Activated naive CD8-positive, alpha-beta T cell treated with anti-CD3 and anti-CD28 coated beads, Interleukin-2, amount 50 U/mL, for 24 hours (primary cell): ENCODE measurements around the gene ZNF516.
A peak's percentile ranks its signal among the peaks of the same experiment; 100 is the strongest.

Experiments
- ATAC-seq: fragments of 150-1000 bp; cut with Tn5 transposase; one replicate; pipeline ENCODE4 v1.10.0; 2021
- DNase-seq: peaks from one replicate; pipeline ENCODE4 v3.0.0; 2021
- H3K27ac Mint-ChIP-seq: one replicate; pipeline ENCODE4 v1.8.0; 2021; ENCODE audit warnings: mild to moderate bottlenecking, mixed read lengths
- H3K27me3 Mint-ChIP-seq: one replicate; pipeline ENCODE4 v1.8.0; 2021; ENCODE audit warnings: mixed read lengths
- H3K36me3 Mint-ChIP-seq: one replicate; pipeline ENCODE4 v1.8.0; 2021; ENCODE audit warnings: low read depth, mixed read lengths
- H3K4me1 Mint-ChIP-seq: one replicate; pipeline ENCODE4 v1.8.0; 2021; ENCODE audit warnings: mixed read lengths
- H3K4me3 Mint-ChIP-seq: one replicate; pipeline ENCODE4 v1.8.0; 2021; ENCODE audit warnings: mild to moderate bottlenecking, moderate library complexity, mixed read lengths
- H3K9me3 Mint-ChIP-seq: one replicate; pipeline ENCODE4 v1.8.0; 2021; ENCODE audit warnings: mixed read lengths

The ZNF516 gene

DNA sequence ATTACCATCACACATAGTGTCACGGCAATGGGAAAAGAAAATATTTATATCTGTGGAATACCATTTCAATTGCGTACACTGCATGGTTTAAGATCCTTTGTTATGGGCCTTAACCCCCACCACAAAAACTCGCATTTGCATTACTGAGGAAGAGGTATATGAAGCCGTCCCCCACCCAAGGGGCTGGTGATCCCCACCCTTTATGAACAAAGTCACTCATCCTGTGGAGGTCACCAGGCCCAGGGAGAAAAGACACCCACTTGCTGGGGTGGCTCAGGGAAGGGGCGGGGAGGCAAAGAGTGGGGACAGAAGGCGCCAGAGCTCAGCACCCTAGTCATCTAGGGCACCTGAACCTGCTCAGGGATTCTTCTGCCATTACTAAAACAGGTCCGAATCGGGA lies 133.8 kb downstream of the ZNF516 start:
- no peak overlapping the region for H3K4me3 Mint-ChIP-seq
- H3K27me3 Mint-ChIP-seq: no peaks in the 10 kb centered on the region
- H3K27ac Mint-ChIP-seq: no peak overlapping the region
- no peaks in the 10 kb centered on the region for H3K9me3 Mint-ChIP-seq
- peaks cover 8% of the 10 kb centered on the region for H3K36me3 Mint-ChIP-seq
- H3K4me1 Mint-ChIP-seq: peaks cover 29% of the 10 kb centered on the region
- ATAC-seq: no peak
- DNase-seq: no peak

DNA sequence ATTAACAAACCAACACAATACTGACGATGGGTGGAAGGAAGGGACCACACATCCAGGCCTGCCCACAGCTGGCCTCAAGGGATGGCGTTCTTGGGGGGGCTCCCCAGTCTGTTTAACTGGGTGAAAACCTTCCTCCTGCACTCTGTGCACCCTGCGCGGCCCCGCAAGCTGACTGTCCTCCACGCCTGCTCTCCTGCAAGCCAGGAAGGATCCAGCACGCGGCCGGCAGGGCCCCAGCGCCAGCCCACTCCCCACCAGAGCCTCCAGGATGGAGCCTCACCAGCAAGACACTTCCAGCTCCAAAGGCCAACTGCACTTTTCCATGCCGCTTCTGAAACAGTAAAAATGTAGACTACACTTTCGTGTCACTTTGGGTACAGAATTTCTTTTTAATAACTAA lies 135.1 kb downstream of the ZNF516 start:
- H3K27ac Mint-ChIP-seq: no peak overlapping the region

DNA sequence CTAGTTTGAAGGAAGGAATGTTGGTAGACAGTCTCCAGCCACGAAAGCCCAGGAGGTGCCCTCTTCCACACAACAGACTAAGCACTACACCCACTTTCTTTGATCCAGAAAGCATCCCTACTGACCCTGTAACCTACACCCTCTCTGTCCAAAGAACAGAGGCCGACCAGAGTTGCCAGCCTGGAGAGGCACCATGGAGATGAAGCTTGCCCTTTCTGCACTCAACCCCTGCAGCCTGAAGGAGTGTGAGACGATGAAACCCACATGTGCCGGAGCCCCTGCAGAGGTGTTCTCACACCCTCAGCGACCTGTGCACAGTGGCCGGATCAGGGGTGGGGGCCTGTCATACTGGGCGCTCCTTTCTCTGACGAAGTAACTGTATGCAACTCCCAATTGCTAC lies 136.3 kb downstream of the ZNF516 start:
- Mint-ChIP-seq H3K27ac (no peak overlapping the region), H3K4me1 (peaks cover 7% of the 10 kb centered on the region), H3K4me3 (no peak overlapping the region), H3K36me3 (peaks cover 12% of the 10 kb centered on the region), H3K27me3 (no peaks in the 10 kb centered on the region), H3K9me3 (peaks cover 7% of the 10 kb centered on the region)
- DNase-seq: no peak
- ATAC-seq: no peak

More for the DNA sequence above, 135.1 kb downstream of the ZNF516 start:
- Mint-ChIP-seq H3K27me3 (no peaks in the 10 kb centered on the region), H3K36me3 (peaks cover 7% of the 10 kb centered on the region), H3K4me3 (no peak overlapping the region), H3K9me3 (no peaks in the 10 kb centered on the region), H3K4me1 (peaks cover 18% of the 10 kb centered on the region)
- DNase-seq (no peak), ATAC-seq (no peak)

DNA sequence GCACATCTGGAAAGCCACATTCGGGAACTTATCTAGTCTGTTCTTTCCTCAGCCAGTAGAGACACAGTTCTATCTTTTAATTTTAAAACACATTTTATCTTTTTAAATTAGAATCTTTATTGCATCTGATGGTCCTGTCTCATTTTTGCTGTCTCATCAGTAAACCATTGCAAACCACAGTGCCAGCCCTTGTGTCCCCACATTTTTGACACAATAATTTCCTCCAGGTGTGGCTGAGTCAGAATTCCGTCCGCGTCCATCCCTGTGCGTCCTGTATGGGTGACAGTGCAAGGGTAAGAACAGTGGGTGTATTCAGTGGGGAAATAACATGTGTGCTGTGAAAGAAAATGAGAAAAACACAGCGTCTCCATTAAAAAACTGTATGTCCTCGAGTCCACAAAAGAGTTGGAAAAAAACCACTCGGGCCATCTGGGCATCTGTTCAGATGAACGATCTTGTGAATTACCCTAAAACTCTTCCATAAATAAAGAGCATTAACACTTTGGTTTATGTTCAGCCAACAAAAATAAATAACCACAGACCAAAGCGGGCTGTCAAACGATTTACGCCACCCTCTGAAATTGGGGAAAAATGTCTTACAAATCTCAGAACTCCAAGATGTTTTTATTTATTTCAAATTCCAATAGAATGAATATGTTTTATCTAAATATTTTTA lies 137.3 kb downstream of the ZNF516 start:
- Mint-ChIP-seq H3K27me3 (no peaks in the 10 kb centered on the region), H3K4me3 (no peak overlapping the region), H3K4me1 (no peaks in the 10 kb centered on the region), H3K36me3 (peaks cover 12% of the 10 kb centered on the region), H3K27ac (no peak overlapping the region), H3K9me3 (peaks cover 7% of the 10 kb centered on the region)
- ATAC-seq (no peak), DNase-seq (no peak)

DNA sequence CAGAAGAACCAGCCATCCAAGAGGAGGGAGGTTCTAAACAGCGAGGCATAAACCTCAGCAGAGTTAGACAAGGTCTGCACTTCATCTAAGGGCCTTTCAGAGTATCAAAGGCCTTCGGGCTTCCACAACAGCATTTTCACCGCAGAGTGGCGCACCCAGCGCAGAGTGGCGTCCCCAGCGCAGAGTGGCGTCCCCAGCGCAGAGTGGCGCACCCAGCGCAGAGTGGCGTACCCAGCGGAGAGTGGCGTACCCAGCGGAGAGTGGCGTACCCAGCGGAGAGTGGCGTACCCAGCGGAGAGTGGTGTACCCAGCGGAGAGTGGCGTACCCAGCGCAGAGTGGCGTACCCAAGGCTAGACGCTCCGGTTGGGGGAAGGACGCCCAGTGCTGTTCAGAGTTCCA lies 137.9 kb downstream of the ZNF516 start:
- Mint-ChIP-seq H3K4me1 (no peaks in the 10 kb centered on the region), H3K36me3 (peaks cover 12% of the 10 kb centered on the region), H3K27me3 (no peaks in the 10 kb centered on the region), H3K27ac (no peak overlapping the region), H3K4me3 (no peak overlapping the region), H3K9me3 (peaks cover 7% of the 10 kb centered on the region)
- DNase-seq: no peak
- ATAC-seq: no peak

DNA sequence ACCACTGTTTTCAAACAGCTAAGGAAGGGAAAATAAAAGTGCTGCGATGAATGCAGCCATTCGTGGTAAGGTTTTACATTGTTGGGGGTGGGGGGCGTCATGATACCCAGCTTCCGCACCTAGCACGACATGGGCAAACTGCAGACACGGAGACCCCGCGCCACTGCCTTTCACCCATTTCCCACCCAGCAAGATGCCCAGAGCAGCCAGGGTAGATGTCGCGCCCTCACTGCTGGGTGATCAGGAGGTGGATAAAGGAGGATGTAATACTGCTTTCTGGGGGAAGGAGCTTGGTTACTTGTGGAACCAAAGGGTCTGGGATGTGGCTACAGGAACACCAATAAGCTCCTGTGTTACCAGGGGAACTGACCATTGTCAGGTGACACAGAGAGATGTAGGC lies 138.4 kb downstream of the ZNF516 start:
- ATAC-seq (no peak), DNase-seq (no peak)
- H3K27me3 Mint-ChIP-seq: no peaks in the 10 kb centered on the region
- H3K4me3 Mint-ChIP-seq: no peak overlapping the region
- H3K9me3 Mint-ChIP-seq: peaks cover 7% of the 10 kb centered on the region
- no peaks in the 10 kb centered on the region for H3K4me1 Mint-ChIP-seq
- H3K27ac Mint-ChIP-seq: no peak overlapping the region
- peaks cover 12% of the 10 kb centered on the region for H3K36me3 Mint-ChIP-seq

DNA sequence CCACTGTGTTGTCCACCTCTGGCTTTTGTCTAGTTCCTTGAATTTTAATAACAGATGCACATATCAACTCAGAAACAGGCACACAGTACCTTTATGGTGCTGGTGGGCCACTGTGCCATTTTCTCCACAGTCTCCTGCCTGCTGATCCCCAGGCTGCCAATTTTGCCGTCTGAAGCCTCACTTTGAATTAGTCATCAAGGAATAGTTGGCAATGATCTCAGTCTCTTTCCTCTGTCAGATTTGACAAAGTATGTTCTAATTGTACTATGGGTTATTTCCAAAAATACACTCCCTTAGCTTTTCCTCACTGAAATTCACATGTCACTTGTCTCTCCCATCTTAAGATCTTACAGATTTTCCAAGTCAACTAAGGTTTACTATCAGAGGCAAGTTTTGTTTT lies 140.7 kb downstream of the ZNF516 start:
- Mint-ChIP-seq H3K27me3 (peaks cover 2% of the 10 kb centered on the region), H3K36me3 (peaks cover 10% of the 10 kb centered on the region), H3K9me3 (peaks cover 7% of the 10 kb centered on the region), H3K4me3 (no peak overlapping the region), H3K27ac (no peak overlapping the region), H3K4me1 (peaks cover 2% of the 10 kb centered on the region)
- DNase-seq: no peak
- no peak for ATAC-seq

DNA sequence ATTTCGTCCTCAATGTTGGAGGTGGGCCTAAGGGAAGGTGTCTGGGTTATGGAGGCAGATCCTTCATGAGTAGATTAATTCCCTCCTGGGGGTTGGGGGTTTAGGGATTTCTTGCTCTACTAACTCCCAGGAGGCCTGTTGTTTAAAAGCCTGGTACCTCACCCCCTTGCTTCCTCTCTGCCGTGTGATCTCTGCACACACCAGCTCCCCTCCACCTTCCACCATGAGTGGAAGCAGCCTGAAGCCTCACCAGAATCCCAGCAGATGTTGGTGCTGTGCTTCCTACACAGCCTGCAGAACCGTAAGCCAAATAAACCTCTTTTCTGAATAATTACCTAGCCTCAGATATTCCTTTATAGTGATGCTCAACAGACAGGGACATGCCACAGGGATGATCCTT lies 141.5 kb downstream of the ZNF516 start:
- Mint-ChIP-seq H3K27ac (no peak overlapping the region), H3K4me3 (no peak overlapping the region), H3K27me3 (peaks cover 5% of the 10 kb centered on the region), H3K36me3 (peaks cover 10% of the 10 kb centered on the region), H3K9me3 (peaks cover 7% of the 10 kb centered on the region), H3K4me1 (peaks cover 6% of the 10 kb centered on the region)
- DNase-seq (no peak), ATAC-seq (no peak)

DNA sequence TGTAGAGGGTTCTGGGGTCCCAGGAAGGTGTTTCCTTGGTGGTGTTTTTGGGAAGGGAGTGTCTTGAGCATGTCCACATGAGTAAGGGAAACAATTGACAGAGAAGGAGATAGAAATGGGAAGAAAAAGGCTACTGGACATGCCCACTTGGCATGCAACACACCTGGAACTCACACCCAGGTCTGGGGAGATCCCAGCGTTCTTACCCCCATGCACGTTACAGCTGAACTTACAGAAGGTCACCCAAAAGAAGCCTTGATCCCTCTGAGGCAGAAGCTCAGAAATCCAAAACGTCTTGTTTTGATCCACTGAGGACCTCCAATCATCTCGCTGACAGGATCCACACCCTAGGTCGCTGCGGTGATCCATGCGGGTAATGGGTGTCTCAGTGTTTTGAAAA lies 142.0 kb downstream of the ZNF516 start:
- Mint-ChIP-seq H3K27ac (no peak overlapping the region), H3K27me3 (peaks cover 7% of the 10 kb centered on the region), H3K4me3 (no peak overlapping the region), H3K9me3 (peaks cover 7% of the 10 kb centered on the region), H3K36me3 (peaks cover 10% of the 10 kb centered on the region), H3K4me1 (peaks cover 6% of the 10 kb centered on the region)
- DNase-seq (no peak), ATAC-seq (no peak)

DNA sequence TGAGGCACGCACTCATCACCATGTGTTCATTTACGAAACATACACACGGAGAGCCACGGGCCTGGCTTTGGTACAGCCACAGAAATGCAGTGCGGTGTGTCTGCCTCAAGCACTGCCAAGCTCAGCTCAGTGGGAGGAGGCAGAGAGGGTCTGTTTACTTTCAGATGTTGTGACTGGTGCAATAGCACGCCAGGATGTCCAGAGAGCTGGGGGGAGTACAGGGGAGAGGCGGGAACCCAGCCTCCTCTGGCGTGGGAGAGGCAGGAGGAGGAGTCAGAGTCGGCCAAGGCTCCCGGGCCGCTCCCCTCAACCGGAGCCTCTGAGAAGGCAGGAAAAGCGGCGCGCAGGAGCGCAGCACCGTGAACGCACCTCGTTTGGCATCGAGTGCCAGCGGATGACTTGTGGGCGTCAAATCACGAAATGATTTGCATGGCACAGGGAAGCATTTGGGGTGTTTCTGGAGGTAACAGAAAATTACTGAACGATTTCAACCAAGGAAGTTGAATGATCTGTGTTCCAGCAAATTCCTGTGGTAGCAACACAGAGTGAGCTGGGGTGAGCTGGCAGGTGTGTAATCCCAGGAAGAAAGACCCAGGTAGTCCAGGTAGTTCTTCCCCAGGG lies 143.0 kb downstream of the ZNF516 start:
- ATAC-seq (no peak), DNase-seq (no peak)
- peaks cover 10% of the 10 kb centered on the region for H3K36me3 Mint-ChIP-seq
- peaks cover 6% of the 10 kb centered on the region for H3K4me1 Mint-ChIP-seq
- H3K27me3 Mint-ChIP-seq: peaks cover 8% of the 10 kb centered on the region
- peaks cover 7% of the 10 kb centered on the region for H3K9me3 Mint-ChIP-seq
- no peak overlapping the region for H3K4me3 Mint-ChIP-seq
- H3K27ac Mint-ChIP-seq: no peak overlapping the region

DNA sequence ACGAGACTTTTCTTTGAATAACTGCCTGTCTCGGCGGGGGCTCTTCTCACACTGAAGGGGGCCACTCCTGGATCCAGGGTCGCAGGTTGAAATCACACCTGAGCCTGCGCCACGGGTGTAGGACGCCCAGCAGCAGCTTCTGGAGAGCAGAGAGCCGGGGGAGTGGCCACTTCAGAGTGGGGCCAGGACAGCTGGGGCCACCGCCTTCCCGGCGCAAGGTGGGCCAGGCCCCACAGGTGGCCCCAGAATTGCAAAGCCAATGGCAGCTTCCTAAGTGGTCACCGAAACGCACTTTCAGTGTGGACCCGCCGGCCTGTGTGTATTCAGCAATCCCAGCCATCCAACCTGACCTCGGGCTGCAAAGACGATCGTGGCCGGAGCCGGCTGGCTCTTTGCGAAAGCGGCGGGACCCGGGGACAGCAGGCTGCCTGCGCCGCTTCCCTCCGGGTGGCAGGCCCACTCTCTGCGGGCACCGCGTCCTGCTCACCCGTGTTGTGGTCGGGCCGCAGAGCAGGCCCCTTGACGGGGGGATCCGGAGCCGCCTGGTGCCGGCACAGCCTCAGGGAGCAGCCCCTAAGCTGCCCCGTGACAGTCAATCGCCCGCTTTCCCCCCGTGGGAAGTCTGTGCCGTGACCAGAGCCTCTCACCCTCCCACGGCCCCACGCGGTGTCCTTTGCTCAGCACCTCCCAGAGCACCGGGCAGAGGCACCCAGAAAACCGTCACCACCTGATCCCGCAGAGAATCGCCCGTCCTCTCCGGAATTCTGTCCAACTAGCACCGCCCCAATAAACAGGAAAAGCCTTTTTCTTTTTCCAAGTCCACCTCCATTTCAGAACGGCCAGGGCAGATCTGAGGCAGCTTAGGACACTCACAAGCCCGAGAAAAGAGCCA lies 144.7 kb downstream of the ZNF516 start:
- Mint-ChIP-seq H3K4me3 (no peak overlapping the region), H3K9me3 (peaks cover 7% of the 10 kb centered on the region), H3K4me1 (peaks cover 6% of the 10 kb centered on the region), H3K36me3 (peaks cover 5% of the 10 kb centered on the region), H3K27ac (no peak overlapping the region), H3K27me3 (peaks cover 8% of the 10 kb centered on the region)
- ATAC-seq: no peak
- no peak for DNase-seq

DNA sequence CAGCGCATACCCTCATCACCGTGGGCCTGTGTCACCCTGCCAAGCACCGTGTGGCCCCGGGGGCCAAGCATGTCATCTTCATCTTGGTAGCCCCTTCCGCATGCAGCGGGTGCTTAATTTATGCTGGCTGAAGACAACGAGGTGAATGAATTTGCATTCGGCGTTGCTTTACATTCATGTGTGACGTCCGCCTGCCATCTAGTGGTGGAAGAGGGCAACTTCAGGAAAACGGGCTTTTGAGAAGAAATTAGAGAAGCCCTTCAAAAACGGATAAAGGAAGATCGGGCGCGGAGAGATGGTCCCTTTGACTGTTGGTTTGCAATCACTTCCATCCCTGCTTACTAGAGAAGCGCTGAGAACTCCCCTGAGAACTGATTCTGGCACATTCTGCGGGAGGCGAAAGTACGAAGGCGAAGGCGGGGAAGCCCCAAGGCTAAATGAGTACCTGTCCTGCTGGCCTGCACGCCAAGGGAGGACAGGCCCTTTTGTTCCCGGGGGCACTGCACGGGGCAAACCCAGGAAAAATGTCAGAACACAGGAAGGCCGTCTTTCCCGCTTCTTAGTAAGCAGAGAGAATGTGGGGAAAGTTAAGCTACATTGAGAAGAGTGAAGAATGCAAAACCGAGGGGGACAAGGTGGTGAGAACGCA lies 145.9 kb downstream of the ZNF516 start:
- Mint-ChIP-seq H3K27ac (peak overlapping the region; percentile 32), H3K9me3 (peaks cover 2% of the 10 kb centered on the region), H3K36me3 (peaks cover 1% of the 10 kb centered on the region), H3K4me3 (no peak overlapping the region), H3K27me3 (peaks cover 8% of the 10 kb centered on the region), H3K4me1 (peaks cover 6% of the 10 kb centered on the region)
- DNase-seq (peak; percentile 70), ATAC-seq (peak; percentile 34)

DNA sequence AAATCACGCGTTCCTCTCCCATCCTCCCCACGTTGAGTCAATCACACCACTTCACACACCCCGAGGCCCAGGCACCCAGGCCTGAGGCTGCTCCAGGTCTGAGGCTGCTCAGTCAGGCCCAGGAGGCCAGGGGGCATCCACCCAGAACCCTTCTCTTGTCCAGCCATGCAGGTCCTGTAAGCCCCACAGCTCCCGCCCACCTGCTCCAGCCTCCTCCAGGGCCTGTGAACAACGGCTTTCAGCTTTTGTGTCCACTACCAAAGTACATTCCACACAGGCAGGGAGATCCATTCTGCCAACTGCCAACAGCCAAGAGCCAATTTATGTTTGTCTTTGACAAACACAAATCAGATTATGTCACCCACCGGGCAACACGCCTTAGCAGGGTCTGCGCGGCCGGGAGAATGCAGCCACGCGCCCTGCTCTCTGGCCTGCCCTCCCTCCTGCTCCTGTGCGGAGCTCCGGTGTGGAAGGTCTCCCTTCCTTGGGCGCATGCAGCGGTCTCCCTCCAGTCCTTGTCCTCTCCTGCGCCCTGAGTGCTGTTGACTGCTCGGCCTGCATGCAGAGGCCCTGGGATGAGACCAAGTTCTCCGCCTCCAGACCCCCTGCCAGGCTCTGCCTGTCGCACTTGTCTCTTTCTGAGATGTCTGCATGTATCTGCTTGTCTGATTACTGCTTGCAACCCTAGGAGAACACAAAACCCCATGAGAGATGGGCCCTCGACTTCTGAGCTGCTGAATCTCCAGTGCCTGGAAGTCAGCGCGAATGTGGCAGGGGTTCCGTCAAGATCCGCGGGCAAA lies 146.6 kb downstream of the ZNF516 start:
- no peaks in the 10 kb centered on the region for H3K9me3 Mint-ChIP-seq
- H3K4me3 Mint-ChIP-seq: no peak overlapping the region
- ATAC-seq (no peak), DNase-seq (no peak)
- H3K27ac Mint-ChIP-seq: peak overlapping the region; percentile 32
- H3K27me3 Mint-ChIP-seq: peaks cover 8% of the 10 kb centered on the region
- no peaks in the 10 kb centered on the region for H3K36me3 Mint-ChIP-seq
- H3K4me1 Mint-ChIP-seq: peaks cover 6% of the 10 kb centered on the region

DNA sequence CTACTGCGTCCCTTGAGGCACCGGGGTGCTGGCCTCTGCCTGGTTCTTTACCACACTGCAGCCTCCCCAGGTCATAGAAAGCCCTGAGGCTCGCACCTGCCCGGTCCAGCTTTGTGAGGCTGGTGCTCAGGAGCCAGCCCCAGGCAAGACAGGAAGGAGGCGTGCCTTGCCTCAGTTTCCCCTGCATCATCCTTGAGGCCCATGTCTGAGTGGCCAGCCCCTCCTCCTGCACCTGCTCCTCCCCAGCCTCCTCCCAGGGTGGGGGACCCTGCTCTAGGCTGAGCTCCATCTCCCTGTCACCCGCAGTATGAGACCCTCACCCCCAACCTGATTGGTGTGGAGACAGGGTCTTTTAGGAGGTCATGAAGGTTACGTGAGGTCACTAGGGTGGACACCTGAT lies 147.7 kb downstream of the ZNF516 start:
- Mint-ChIP-seq H3K4me1 (peaks cover 6% of the 10 kb centered on the region), H3K27ac (no peak overlapping the region), H3K27me3 (peaks cover 8% of the 10 kb centered on the region), H3K36me3 (no peaks in the 10 kb centered on the region), H3K9me3 (no peaks in the 10 kb centered on the region), H3K4me3 (no peak overlapping the region)
- ATAC-seq (no peak), DNase-seq (no peak)
